ENCODE data around the gene SLC25A29. TPM values are rescaled to one million over a fixed set of nuclear protein-coding genes. Genes with fewer than 3 reads are reported as not detected.
"Not testable (repeated sequence)": the region's sequence is repeated elsewhere in the genome, so short reads cannot be mapped to it uniquely, and the experiment has no call there.

Gene SLC25A29
- total and polyA plus RNA-seq, 2 donors (not counting 1 experiment from before 2014, with no cell fraction given), result 6.2 to 24.1 TPM

GRCh38 chr14:100289916-100290606 is 16.2 kb downstream of the SLC25A29 start:
- TF ChIP-seq, protein P1, sequence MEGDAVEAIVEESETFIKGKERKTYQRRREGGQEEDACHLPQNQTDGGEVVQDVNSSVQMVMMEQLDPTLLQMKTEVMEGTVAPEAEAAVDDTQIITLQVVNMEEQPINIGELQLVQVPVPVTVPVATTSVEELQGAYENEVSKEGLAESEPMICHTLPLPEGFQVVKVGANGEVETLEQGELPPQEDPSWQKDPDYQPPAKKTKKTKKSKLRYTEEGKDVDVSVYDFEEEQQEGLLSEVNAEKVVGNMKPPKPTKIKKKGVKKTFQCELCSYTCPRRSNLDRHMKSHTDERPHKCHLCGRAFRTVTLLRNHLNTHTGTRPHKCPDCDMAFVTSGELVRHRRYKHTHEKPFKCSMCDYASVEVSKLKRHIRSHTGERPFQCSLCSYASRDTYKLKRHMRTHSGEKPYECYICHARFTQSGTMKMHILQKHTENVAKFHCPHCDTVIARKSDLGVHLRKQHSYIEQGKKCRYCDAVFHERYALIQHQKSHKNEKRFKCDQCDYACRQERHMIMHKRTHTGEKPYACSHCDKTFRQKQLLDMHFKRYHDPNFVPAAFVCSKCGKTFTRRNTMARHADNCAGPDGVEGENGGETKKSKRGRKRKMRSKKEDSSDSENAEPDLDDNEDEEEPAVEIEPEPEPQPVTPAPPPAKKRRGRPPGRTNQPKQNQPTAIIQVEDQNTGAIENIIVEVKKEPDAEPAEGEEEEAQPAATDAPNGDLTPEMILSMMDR (conservative IDR thresholded peaks at IDR 0.05 in 1 of 2, IDR thresholded peaks at IDR 0.05 in 1 of 2; ENCODE audit: low read depth in 1 of 2, low read length in 2 of 2), result no peak
- peaks cover 9% of the 10 kb centered on the region for H3K36me3 ChIP-seq (ENCODE audit: control insufficient read depth, insufficient read depth, low read length)
- no peaks in the 10 kb centered on the region for H3K9me3 ChIP-seq (ENCODE audit: control insufficient read depth, insufficient read depth, low read depth, low read length)
- no peaks in the 10 kb centered on the region for H3K27me3 ChIP-seq (ENCODE audit: control insufficient read depth, insufficient read depth, low read length)
- no peak overlapping the region for H3K4me3 ChIP-seq (replicated peaks in 1 of 4; ENCODE audit: control extremely low read depth in 1 of 4, insufficient read depth in 1 of 4, low read depth in 3 of 4, low read length in 4 of 4)
- H3K4me2 ChIP-seq (ENCODE audit: extremely low read depth, insufficient read depth, low read length), result no peak overlapping the region
- no peak for DNase-seq (ENCODE audit: low read depth in 2 of 2)
- no peaks in the 10 kb centered on the region for H3K79me2 ChIP-seq (ENCODE audit: control insufficient read depth, insufficient read depth, low read length)
- no peak overlapping the region for H2AFZ ChIP-seq (ENCODE audit: low read length)
- no peak overlapping the region for H3K27ac ChIP-seq (ENCODE audit: insufficient read depth, low read length)
- peaks cover 4% of the 10 kb centered on the region for H3K4me1 ChIP-seq (ENCODE audit: control insufficient read depth, extremely low read depth, insufficient read depth, low read length)
- H3K9ac ChIP-seq (ENCODE audit: insufficient read depth, low read length), result no peak overlapping the region
- H4K20me1 ChIP-seq (ENCODE audit: control insufficient read depth, extremely low read depth, insufficient read depth, low read length), result no peaks in the 10 kb centered on the region

DNA sequence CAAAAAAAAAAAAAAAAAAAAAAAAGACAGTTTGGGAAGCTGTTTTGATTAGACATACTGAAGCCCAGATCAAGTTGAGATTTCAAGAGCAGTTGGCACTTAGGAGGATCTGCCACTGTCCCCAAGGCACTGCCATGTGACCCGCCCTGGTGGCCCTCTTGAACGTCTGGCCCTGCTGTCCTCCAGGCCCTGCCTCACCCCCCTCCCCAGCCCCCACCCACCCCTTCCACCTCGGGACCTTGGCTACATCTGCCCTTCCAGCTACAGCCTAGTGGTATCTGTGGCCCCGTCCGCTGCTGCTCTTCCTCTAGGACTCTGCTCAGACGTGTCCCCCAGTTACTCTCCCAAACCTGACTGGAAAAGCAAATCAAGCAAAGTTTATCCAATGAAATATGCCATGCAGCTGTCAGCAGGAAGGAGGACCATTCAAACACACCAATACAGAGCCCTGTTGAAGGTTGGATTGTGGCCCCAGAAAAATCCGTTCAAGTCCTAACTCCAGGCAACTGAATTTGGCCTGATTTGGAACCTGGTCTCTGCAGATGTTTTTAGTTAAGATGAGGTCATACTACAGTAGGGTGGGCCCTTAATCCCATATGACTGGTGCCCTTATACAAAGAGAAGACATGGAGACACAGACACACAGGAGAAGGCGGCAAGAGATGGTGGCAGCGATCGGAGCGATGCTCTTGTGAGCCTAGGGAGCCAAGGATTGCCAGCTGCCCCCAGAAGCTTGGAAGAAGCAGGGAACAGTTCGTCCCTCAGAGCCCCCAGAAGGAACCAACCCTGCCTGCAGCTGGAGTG is 17.7 kb downstream of the SLC25A29 start:
- Histone ChIP-seq H3K27ac (ENCODE audit: insufficient read depth, low read length) (no peak overlapping the region), H3K4me1 (ENCODE audit: control insufficient read depth, extremely low read depth, insufficient read depth, low read length) (peaks cover 4% of the 10 kb centered on the region), H3K9ac (ENCODE audit: insufficient read depth, low read length) (no peak overlapping the region), H4K20me1 (ENCODE audit: control insufficient read depth, extremely low read depth, insufficient read depth, low read length) (no peaks in the 10 kb centered on the region), H3K27me3 (ENCODE audit: control insufficient read depth, insufficient read depth, low read length) (no peaks in the 10 kb centered on the region), H2AFZ (ENCODE audit: low read length) (no peak overlapping the region), H3K36me3 (ENCODE audit: control insufficient read depth, insufficient read depth, low read length) (peaks cover 9% of the 10 kb centered on the region), H3K9me3 (ENCODE audit: control insufficient read depth, insufficient read depth, low read depth, low read length) (no peaks in the 10 kb centered on the region), H3K4me3 (replicated peaks in 1 of 4; ENCODE audit: control extremely low read depth in 1 of 4, insufficient read depth in 1 of 4, low read depth in 3 of 4, low read length in 4 of 4) (no peak overlapping the region), H3K79me2 (ENCODE audit: control insufficient read depth, insufficient read depth, low read length) (no peaks in the 10 kb centered on the region), H3K4me2 (ENCODE audit: extremely low read depth, insufficient read depth, low read length) (no peak overlapping the region)
- TF ChIP-seq, protein P1 (conservative IDR thresholded peaks at IDR 0.05 in 1 of 2, IDR thresholded peaks at IDR 0.05 in 1 of 2; ENCODE audit: low read depth in 1 of 2, low read length in 2 of 2), result no peak
- no peak for TF ChIP-seq EZH2 (IDR thresholded peaks at IDR 0.05; ENCODE audit: low read length, missing control alignments)
- DNase-seq (ENCODE audit: low read depth in 2 of 2), result no peak

GRCh38 chr14:100287998-100288295 is 18.3 kb downstream of the SLC25A29 start:
- not testable (repeated sequence) for H3K4me1 ChIP-seq (ENCODE audit: control insufficient read depth, extremely low read depth, insufficient read depth, low read length); H3K4me2 ChIP-seq (ENCODE audit: extremely low read depth, insufficient read depth, low read length); DNase-seq (ENCODE audit: low read depth in 2 of 2); H3K27ac ChIP-seq (ENCODE audit: insufficient read depth, low read length); H3K9me3 ChIP-seq (ENCODE audit: control insufficient read depth, insufficient read depth, low read depth, low read length); H4K20me1 ChIP-seq (ENCODE audit: control insufficient read depth, extremely low read depth, insufficient read depth, low read length); H3K27me3 ChIP-seq (ENCODE audit: control insufficient read depth, insufficient read depth, low read length); H3K79me2 ChIP-seq (ENCODE audit: control insufficient read depth, insufficient read depth, low read length); H3K9ac ChIP-seq (ENCODE audit: insufficient read depth, low read length); H3K36me3 ChIP-seq (ENCODE audit: control insufficient read depth, insufficient read depth, low read length); H3K4me3 ChIP-seq (replicated peaks in 1 of 4; ENCODE audit: control extremely low read depth in 1 of 4, insufficient read depth in 1 of 4, low read depth in 3 of 4, low read length in 4 of 4); H2AFZ ChIP-seq (ENCODE audit: low read length)
